Adipose tissue (tissue), 3 donors: Measurements from ENCODE around the gene LOXL4. TPM values are rescaled to one million over a fixed set of nuclear protein-coding genes. Genes with fewer than 3 reads are reported as not detected.

Experiments
- H3K27ac ChIP-seq: one replicate; pipeline ENCODE4 v1.5.1; 2013; ENCODE audit warnings: low read depth, low read length
- WGBS, 3 donors: extraction: QIAGEN DNeasy Blood & Tissue Kit; methylation state at CpG; one replicate each; pipeline ENCODE4 v1.1.7; 2013; 5-methylcytosine and 5-hydroxymethylcytosine counted together
- polyA plus RNA-seq, 3 donors: library from polyadenylated mRNA; stranded (reverse); fragments of 200-250 nt; gene quantifications; one replicate each; pipeline ENCODE4 v1.2.3, GENCODE V29; 2013
- donor health status: healthy with polysubstance abuse.
- donor health status: Bipolar disorder and iron deficiency.
- donor health status: healthy.

LOXL4 gene
- 1 to 10 TPM; 1.5 to 2.8 (median 2.0) TPM for polyA plus RNA-seq

DNA sequence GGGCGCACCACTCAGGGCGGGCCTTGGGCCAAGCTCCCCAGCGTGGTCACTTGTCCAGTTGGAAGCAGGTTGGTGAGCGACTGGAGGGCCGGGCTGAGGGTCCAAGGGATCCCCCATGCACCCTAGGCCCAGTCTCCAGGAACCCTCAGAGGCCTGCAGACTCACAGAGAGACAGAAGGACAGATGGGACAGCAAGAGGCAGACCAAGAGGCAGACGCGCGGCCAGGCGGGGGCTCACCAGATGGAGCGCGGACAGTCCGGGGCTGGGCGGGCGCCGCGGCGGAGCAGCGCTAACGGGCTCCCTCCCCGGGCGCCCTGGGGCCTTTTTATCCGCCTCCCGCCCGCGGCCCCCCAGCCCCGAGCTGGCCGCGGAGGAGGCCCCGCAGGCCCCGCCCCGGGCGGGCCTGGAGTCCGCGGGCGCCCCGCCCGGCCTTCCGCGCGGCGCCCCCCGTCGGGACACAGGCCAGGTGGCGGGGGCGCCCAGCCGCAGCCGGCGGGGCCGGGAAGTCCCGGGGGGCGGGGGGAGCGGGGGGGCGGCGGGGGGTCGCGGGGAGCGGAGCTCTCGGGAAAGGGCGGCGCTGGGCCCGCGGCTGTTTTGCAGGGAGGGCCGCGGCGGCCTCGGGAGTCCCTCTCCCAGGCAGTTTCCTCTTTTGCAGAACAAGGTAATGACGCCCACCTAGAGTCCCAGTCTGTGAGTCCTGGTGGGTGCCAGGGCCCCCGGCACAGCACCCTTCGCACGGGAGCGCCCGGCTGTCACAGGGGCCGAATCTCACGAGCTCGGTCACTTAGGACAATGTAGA, at the start of gene LOXL4:
TSS of gene LOXL4 (minus strand) at position 301 of the 800 bp plus-strand sequence. CDS start 5,175 bp downstream, outside the sequence.
- 4 to 5% (median 5%) methylated on average over 39 to 67 of the region's 75 CpGs for WGBS, 3 donors
- H3K27ac ChIP-seq: no peak within 1 kb of the TSS

GRCh38 chr10:98316661-98317060, 48.7 kb upstream of the LOXL4 start:
- H3K27ac ChIP-seq: no peak overlapping the region

DNA sequence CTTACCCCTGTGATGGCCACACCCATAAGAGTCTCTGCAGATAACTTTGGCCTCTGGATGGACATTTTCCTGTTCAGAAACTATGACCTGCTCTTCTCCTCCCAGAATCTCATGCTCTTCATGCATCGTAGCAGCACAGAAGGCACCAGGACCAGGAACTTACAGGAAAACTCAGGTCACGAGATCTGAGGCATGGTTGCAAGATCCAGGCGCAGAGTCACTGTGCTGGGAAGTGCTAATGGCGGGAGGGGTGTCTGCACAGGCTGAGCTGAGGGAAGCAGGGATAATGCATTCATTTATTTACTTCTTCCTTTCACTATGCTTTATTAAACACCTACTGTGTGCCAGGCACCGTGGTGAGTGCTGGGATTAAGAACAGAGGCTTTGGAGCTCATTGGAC, 48.2 kb upstream of the LOXL4 start:
- no peak overlapping the region for H3K27ac ChIP-seq

GRCh38 chr10:98314532-98315284, 46.7 kb upstream of the LOXL4 start:
- no peak overlapping the region for H3K27ac ChIP-seq
- 72 to 76% (median 74%) methylated on average over 8 of the region's 8 CpGs for WGBS, 3 donors

More for the DNA sequence above, 48.2 kb upstream of the LOXL4 start:
- WGBS, 3 donors: 49 to 70% (median 58%) methylated on average over 5 of the region's 5 CpGs

DNA sequence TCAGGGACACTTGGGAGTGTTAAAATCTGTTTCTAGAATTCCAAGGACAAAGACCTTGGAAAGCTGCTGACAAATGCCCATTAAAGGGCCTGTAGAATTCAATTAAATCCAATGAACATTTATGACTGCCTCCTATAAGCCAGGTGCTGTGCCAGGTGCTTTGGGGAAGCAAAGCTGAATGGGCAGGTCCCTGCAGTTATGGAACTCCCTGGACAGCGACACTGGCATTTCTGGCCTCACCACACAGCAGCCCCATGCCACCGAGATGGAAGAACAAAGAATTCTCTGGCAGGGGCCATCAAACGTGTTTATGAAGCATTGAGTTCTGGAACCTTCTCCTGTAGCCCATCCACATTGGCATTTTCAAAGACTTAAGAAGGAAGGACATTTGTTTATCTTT, 45.6 kb upstream of the LOXL4 start:
- 67 to 86% (median 85%) methylated on average over 3 of the region's 3 CpGs for WGBS, 3 donors
- H3K27ac ChIP-seq: no peak overlapping the region

- no peak overlapping the region for H3K27ac ChIP-seq
- 84 to 92% (median 85%) methylated on average over 5 of the region's 5 CpGs for WGBS, 3 donors
Observed at GRCh38 chr10:98312822-98313221, 44.8 kb upstream of the LOXL4 start.

DNA sequence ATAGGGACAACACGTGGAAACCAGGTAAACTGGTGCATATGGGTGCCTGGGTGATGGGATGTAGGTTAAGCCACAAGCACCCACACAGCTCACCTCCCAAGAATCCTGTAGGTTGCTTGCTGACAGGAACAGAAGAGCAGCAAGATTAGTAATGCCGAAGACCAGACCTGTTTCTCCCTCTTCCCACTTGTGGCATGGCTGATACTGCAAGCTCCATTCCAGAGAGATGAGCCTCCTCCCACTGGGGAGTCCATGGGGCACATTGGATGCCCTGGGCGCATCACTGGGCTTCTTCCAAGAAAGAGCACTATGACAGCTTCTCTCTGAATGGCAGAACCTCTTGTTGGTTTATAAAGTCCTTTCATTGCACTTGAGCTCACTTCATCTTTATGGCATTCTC, 44.4 kb upstream of the LOXL4 start:
- 70 to 75% (median 71%) methylated on average over 3 of the region's 3 CpGs for WGBS, 3 donors
- H3K27ac ChIP-seq: no peak overlapping the region

DNA sequence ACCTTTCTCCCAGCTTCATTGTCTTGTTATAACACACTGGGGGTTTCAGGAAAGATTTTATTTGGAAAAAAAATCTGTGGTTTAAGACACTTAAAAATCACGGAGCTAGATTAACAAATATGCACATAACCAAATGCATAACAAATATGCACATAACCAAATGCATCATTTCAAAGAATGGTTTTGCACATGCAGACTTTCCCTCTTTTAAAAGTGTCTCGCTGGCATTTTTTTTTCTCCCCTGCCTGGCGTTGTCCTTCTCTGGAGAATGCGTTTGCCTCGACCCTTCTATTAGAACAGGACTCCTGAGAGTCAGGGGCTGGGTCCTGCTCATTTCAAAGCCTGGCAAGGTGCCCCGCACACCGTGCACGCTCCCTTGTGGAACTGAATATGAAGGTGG, 42.7 kb upstream of the LOXL4 start:
- WGBS, 3 donors: 85 to 92% (median 86%) methylated on average over 8 of the region's 8 CpGs

GRCh38 chr10:98309366-98310355, 41.7 kb upstream of the LOXL4 start:
- WGBS, 3 donors: 16 to 20% (median 20%) methylated on average over 21 of the region's 21 CpGs
- no peak overlapping the region for H3K27ac ChIP-seq

More for the DNA sequence above, 42.7 kb upstream of the LOXL4 start:
- no peak overlapping the region for H3K27ac ChIP-seq

GRCh38 chr10:98308669-98309365, 40.8 kb upstream of the LOXL4 start:
- WGBS, 3 donors: 45 to 64% (median 61%) methylated on average over 13 of the region's 13 CpGs
- no peak overlapping the region for H3K27ac ChIP-seq

DNA sequence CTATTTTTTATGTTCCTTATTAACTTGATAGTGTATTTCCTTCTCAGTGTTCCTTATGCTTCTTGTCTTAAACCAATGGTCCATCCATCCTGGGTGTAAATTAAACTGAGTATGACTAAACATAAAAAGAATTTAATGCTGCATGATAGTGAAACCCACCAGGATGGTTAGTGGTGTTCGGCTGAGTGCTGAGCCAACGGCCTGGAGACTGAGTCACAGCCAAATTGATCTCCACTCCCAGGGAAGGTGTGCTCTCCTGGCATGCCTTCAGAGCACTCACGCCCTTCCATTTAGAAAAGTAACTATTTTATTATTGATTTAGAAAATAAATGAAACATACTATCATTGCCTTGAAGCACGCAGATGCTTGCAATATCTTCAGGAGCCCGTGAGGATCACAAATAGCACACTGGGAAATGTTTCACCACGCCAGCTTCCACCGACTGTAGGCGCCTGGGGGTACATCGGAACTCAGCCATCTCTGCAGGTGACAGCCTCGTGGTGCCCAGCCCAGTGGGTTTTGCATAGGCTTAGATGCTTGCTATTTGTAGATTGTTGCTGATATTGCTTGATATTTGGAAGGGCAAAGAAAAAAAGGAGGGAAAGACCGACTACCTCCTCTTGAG, 40.0 kb upstream of the LOXL4 start:
- H3K27ac ChIP-seq: no peak overlapping the region
- 77 to 89% (median 85%) methylated on average over 11 of the region's 11 CpGs for WGBS, 3 donors

DNA sequence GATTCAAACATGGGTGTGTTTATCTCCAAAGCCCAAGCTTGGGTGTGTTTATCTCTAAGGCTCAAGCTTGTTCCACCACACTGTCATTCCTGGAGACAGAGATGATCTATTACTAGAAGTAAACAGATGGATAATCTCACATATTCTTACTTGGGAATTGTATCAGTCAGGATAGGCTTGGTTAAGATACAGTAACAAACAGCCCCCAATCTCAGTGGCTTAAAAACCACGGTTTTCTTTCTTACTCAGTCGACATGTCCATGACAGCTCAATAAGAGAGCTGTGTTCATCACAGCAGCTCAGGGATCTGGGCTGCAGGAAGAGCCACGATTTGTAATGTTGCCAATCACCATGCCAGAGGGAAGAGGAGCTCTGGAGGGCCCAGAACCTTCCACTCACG, 38.5 kb upstream of the LOXL4 start:
- H3K27ac ChIP-seq: no peak overlapping the region
- 68 to 83% (median 82%) methylated on average over 4 of the region's 4 CpGs for WGBS, 3 donors

- no peak overlapping the region for H3K27ac ChIP-seq
Observed at GRCh38 chr10:98303569-98303968, 35.6 kb upstream of the LOXL4 start.

GRCh38 chr10:98302741-98303365, 34.9 kb upstream of the LOXL4 start:
- H3K27ac ChIP-seq: no peak overlapping the region
- WGBS, 3 donors: 71 to 77% (median 77%) methylated on average over 4 of the region's 4 CpGs

- 48 to 67% (median 61%) methylated on average over 9 of the region's 9 CpGs for WGBS, 3 donors
- no peak overlapping the region for H3K27ac ChIP-seq
Observed at GRCh38 chr10:98301664-98302319, 33.8 kb upstream of the LOXL4 start.

DNA sequence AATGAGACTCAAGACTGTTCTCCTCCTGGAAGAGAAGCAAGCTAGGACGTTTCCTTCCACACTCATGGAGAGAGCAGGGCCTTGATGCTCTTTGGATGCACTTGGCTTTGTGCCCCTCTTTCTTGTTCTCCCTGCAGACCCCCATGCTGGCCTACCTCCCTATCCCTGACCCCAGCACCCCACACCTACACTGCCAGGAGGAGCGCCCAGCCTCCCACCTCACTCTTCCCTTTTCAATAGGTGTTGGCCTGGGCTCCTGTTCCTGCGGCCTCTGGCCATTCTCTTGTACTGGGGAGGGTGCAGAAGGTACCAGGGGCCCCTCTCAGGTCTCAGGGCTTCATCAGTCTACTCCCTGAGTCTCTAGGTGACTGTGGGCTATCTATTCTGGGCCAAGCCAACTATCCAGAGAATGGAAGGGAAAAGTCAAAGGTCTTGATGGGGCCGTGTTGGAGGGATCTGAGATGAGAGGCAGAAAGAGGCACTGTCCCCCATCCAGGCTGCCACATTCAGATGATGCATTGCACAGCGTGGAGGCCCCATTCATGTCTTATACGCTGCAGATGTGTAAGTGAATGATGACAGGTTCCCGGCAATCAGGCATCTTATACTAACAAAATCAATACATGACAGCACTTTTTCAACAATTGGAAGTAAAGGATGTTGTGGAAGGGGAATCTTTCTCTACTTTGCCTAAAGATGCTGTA, 32.7 kb upstream of the LOXL4 start:
- 76 to 89% (median 89%) methylated on average over 7 of the region's 7 CpGs for WGBS, 3 donors
- H3K27ac ChIP-seq: no peak overlapping the region
